HEK293 (cell line): ENCODE measurements around the gene PPDPF.

Source experiments
- CTCF ChIA-PET: fragments of 350-600 bp; formaldehyde crosslinking; extraction: SDS; loops from one replicate; lab custom pipeline; 2021; ENCODE audit warnings: antibody characterized with exemption; lab: Yijun Ruan, JAX
- POLR2A ChIA-PET: fragments of 300-600 bp; formaldehyde crosslinking; extraction: SDS; loops from one replicate; lab custom pipeline; 2020; ENCODE audit warnings: antibody characterized with exemption, inconsistent platforms; lab: Yijun Ruan, JAX
- H3K27ac ChIP-seq: fragments of 200-500 bp; sonication (Bioruptor generic); 2 replicates; pipeline ENCODE4 v1.5.1; 2014; ENCODE audit warnings: low read depth, low read length, control low read depth, inconsistent platforms; ENCODE audit errors: extremely low read depth
- H3K36me3 ChIP-seq, 2 experiments: fragments of 200-500 bp in 1 of 2; sonication (Bioruptor generic) in 1 of 2; 1 replicate in 1 of 2; 2 replicates in 1 of 2; pipeline ENCODE4 v1.5.1; 2014 to 2017; ENCODE audit warnings: inconsistent platforms in 2 of 2, low read length in 2 of 2; ENCODE audit not compliant: control insufficient read depth in 2 of 2, insufficient read depth in 1 of 2
- H3K4me1 ChIP-seq: fragments of 200-500 bp; sonication (Bioruptor generic); 2 replicates; pipeline ENCODE4 v1.5.1; 2014; ENCODE audit warnings: mild to moderate bottlenecking, low read length, inconsistent platforms; ENCODE audit not compliant: control insufficient read depth, insufficient read depth
- H3K4me3 ChIP-seq: 2 replicates; pipeline ENCODE4 v1.5.1; 2011; ENCODE audit warnings: low read depth, mild to moderate bottlenecking, control low read depth, low read length, moderate library complexity
- H3K9me3 ChIP-seq: fragments of 200-500 bp; sonication (Bioruptor generic); 2 replicates; pipeline ENCODE4 v1.5.1; 2014; ENCODE audit warnings: low read depth, low read length, inconsistent platforms; ENCODE audit not compliant: control insufficient read depth, insufficient read depth
- GLI2 ChIP-seq: fragments of 450-650 bp; formaldehyde crosslinking; IDR thresholded peaks from 2 replicates; pipeline ENCODE4; 2017; ENCODE audit warnings: missing biosample characterization, missing genetic modification characterization, low read depth, borderline replicate concordance
- PRDM1 ChIP-seq: fragments of 450-650 bp; formaldehyde crosslinking; IDR thresholded peaks from 2 replicates; pipeline ENCODE4; 2016; ENCODE audit warnings: missing biosample characterization, missing genetic modification characterization
- ZBTB48 ChIP-seq: fragments of 450-650 bp; formaldehyde crosslinking; IDR thresholded peaks from 2 replicates; pipeline ENCODE4 v1.5.1; 2016; ENCODE audit warnings: missing biosample characterization, missing genetic modification characterization
- ZNF132 ChIP-seq: fragments of 450-650 bp; formaldehyde crosslinking; IDR thresholded peaks from 2 replicates; pipeline ENCODE4 v1.5.1; 2017; ENCODE audit warnings: missing biosample characterization, missing genetic modification characterization, borderline replicate concordance
- ZNF157 ChIP-seq: fragments of 450-650 bp; formaldehyde crosslinking; IDR thresholded peaks from 2 replicates; pipeline ENCODE4 v1.5.1; 2016; ENCODE audit warnings: missing biosample characterization, missing genetic modification characterization
- ZNF175 ChIP-seq: fragments of 450-650 bp; formaldehyde crosslinking; IDR thresholded peaks from 2 replicates; pipeline ENCODE4 v1.5.1; 2016; ENCODE audit warnings: missing biosample characterization, missing genetic modification characterization
- ZNF184 ChIP-seq: fragments of 450-650 bp; IDR thresholded peaks from 2 replicates; pipeline ENCODE4 v1.5.1; 2018; ENCODE audit warnings: missing biosample characterization, mild to moderate bottlenecking, missing genetic modification characterization
- ZNF23 ChIP-seq: fragments of 450-650 bp; formaldehyde crosslinking; IDR thresholded peaks from 2 replicates; pipeline ENCODE4 v1.5.1; 2016; ENCODE audit warnings: missing biosample characterization, missing genetic modification characterization, borderline replicate concordance
- ZNF404 ChIP-seq: fragments of 450-650 bp; formaldehyde crosslinking; IDR thresholded peaks from 2 replicates; pipeline ENCODE4 v1.5.1; 2017; ENCODE audit warnings: missing biosample characterization, missing genetic modification characterization
- ZNF449 ChIP-seq: fragments of 450-650 bp; formaldehyde crosslinking; IDR thresholded peaks from 2 replicates; pipeline ENCODE4 v1.5.1; 2017; ENCODE audit warnings: missing biosample characterization, mild to moderate bottlenecking, missing genetic modification characterization, moderate library complexity
- ZNF513 ChIP-seq: fragments of 450-650 bp; IDR thresholded peaks from 2 replicates; pipeline ENCODE4 v1.5.1; 2018; ENCODE audit warnings: missing biosample characterization, missing genetic modification characterization
- ZNF514 ChIP-seq: fragments of 450-650 bp; formaldehyde crosslinking; IDR thresholded peaks from 2 replicates; pipeline ENCODE4 v1.5.1; 2016; ENCODE audit warnings: missing biosample characterization, missing genetic modification characterization
- ZSCAN16 ChIP-seq: fragments of 450-650 bp; formaldehyde crosslinking; IDR thresholded peaks from 2 replicates; pipeline ENCODE4 v1.5.1; 2016; ENCODE audit warnings: missing biosample characterization, missing genetic modification characterization
- TF ChIP-seq, protein P1 (sequence below): fragments of 450-650 bp; formaldehyde crosslinking; IDR thresholded peaks from 2 replicates; pipeline ENCODE4 v1.5.1; 2016; ENCODE audit warnings: missing biosample characterization, missing genetic modification characterization
- TF ChIP-seq, protein P2 (sequence below): fragments of 450-650 bp; formaldehyde crosslinking; IDR thresholded peaks from 2 replicates; pipeline ENCODE4 v1.5.1; 2016; ENCODE audit warnings: missing biosample characterization, missing genetic modification characterization

The PPDPF gene

GRCh38 chr20:63518351-63518861 lies 2.2 kb upstream of the PPDPF start (continued):
- TF ChIP-seq, protein P1, sequence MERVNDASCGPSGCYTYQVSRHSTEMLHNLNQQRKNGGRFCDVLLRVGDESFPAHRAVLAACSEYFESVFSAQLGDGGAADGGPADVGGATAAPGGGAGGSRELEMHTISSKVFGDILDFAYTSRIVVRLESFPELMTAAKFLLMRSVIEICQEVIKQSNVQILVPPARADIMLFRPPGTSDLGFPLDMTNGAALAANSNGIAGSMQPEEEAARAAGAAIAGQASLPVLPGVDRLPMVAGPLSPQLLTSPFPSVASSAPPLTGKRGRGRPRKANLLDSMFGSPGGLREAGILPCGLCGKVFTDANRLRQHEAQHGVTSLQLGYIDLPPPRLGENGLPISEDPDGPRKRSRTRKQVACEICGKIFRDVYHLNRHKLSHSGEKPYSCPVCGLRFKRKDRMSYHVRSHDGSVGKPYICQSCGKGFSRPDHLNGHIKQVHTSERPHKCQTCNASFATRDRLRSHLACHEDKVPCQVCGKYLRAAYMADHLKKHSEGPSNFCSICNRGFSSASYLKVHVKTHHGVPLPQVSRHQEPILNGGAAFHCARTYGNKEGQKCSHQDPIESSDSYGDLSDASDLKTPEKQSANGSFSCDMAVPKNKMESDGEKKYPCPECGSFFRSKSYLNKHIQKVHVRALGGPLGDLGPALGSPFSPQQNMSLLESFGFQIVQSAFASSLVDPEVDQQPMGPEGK (tag by site-specific recombination): no peak
- TF ChIP-seq ZNF184 (tag by site-specific recombination) (no peak), GLI2 (tag by site-specific recombination) (no peak), ZNF23 (no peak), ZNF175 (tag by site-specific recombination) (no peak), ZSCAN16 (tag by site-specific recombination) (no peak), ZNF514 (no peak), ZNF404 (no peak), ZNF157 (tag by site-specific recombination) (no peak), ZNF132 (tag by site-specific recombination) (no peak), PRDM1 (tag by site-specific recombination) (no peak)
- TF ChIP-seq, protein P2, sequence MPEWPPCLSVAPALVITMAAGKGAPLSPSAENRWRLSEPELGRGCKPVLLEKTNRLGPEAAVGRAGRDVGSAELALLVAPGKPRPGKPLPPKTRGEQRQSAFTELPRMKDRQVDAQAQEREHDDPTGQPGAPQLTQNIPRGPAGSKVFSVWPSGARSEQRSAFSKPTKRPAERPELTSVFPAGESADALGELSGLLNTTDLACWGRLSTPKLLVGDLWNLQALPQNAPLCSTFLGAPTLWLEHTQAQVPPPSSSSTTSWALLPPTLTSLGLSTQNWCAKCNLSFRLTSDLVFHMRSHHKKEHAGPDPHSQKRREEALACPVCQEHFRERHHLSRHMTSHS (tag by site-specific recombination): no peak
- TF ChIP-seq, all 188 proteins: peak for 0

DNA sequence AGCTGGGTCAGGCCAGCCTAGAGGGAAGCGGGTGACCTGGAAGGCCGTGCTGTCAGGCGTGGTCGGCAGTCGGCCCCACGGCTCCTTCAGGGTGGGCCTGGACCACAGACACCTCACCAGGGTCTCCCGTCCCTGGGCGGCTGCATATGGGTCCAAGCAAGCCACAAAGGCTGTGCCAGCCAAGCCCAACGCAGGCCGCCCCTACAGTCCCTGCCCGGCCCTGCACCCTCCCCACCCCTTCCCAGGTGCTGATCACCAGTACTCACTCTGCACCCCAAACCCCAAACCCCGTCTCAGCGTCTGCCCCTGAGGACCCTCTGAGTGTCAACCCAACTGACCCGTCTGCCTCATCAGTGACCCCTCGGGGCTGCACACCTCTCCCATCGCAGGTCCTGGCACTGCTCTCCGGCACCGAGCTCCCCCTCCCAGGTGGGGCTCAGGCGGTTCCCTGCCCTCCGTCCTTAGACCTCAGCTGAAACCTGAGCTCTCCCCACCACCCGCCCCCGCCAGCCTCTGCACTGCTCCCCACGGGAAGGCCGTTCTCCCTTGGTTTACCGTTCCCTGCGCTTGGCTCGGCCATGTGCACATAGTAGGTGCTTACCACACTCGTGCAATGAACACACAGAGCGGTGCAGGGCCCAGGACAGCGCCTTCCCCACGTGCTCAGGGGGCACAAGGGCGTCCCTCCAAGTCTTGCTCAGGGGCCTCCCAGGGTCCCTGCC lies 1.5 kb upstream of the PPDPF start:
- no peaks in the 10 kb centered on the region for H3K4me1 ChIP-seq
- CTCF ChIA-PET: interaction anchor here (2.8 kb wide), 1 partner anchor 22 kb away, joined by 12 read pairs; no protein-coding TSS in a partner anchor
- H3K9me3 ChIP-seq: no peaks in the 10 kb centered on the region
- no peak overlapping the region for H3K27ac ChIP-seq
- TF ChIP-seq ZNF513 (tag by site-specific recombination) (no peak), ZBTB48 (tag by site-specific recombination) (no peak), ZNF449 (tag by site-specific recombination) (peak; percentile 33; the same call in 1 of the 2 replicates)
- H3K4me3 ChIP-seq: no peak overlapping the region
- POLR2A ChIA-PET: interaction anchor here (0.6 to 2.4 kb wide), 3 partner anchors 15 to 22 kb away, joined by 3 to 6 read pairs (median 3); no protein-coding TSS in a partner anchor
- peaks cover 0 to 24% of the 10 kb centered on the region in 2 experiments; a peak in 1 of 3 replicates for H3K36me3 ChIP-seq
